Cortex of kidney (tissue), 1 donor: ENCODE measurements around the gene PEX1.
"Not testable (repeated sequence)": the region's sequence is repeated elsewhere in the genome, so short reads cannot be mapped to it uniquely, and the experiment has no call there.

Experiments used
- DNase-seq: peaks from one replicate; lab custom pipeline; 2025; lab: John Stamatoyannopoulos, UW

The PEX1 gene

DNA sequence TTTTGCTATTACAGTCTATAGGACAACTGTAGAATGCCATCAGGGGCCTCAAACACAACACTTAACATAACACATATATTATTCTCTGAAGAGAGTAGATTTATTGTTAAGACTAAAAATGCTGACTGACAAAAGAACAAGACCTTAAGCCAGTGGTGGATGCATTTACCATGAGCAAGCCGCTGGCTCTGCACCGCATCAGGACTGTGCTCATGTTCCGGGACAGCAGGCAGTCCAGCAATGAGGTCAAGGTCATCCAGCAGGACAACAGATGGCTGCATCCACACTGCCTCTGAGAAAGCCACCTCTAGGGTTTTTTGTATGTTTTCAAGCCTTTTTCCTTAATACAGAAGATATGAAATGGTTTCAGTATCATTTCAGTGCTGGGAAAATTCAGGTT lies 23.8 kb downstream of the PEX1 start:
- DNase-seq = no peak

DNA sequence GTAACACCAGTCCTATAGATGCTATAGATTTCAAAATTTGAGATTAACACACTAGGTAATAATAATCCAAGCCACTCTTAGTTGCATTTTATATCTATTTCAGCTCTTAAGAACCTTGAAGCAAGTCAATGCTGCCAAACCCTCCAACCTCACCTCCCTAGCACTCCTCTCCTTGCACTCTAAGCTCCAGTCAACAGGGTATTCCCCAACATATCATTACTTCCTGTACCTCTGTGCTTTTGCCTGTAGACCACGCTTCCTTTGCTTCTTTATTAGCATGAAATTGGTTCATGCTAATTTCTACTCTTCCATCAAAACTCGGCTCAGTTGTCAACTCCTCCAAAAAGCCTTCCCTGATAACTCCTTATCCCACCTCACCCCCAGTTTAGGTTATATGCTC lies 24.6 kb downstream of the PEX1 start:
- DNase-seq = no peak

DNA sequence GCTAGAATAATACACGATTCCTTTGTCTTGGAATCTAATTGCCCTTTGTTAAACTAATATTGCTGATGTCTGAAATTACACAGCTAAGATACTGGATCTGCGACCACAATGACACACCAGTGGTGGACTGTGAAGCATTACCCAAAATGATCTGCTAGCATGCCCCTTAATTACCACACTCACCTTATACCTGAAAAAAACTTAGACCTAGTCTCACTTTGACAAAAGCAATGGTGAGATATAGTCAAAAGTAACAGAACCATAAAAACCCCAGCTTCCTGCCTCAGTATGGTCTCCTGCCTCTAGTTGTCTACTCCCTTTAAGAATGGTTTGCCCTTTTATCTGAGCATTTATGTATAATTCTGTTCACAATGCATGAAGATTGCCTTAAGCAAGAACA lies 29.8 kb downstream of the PEX1 start:
- no peak for DNase-seq

DNA sequence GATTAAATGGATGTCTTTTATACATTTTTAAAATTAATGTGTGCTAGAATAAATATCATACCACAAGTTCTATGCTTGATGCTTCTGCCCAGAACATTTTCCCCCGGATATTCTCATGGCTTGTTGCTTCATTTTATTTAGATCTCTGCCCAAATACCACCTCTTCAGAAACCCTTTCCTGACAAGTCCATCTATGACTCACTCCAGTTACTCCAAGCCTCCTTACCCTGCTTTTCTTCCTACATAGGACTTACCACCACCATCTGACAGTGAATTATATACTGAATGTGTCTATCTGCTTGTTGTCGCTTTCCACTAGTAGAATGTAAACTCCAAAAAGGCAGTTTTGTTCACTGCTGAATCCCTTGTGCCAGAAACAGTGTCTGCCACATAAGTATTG lies 31.4 kb downstream of the PEX1 start:
- no peak for DNase-seq

DNA sequence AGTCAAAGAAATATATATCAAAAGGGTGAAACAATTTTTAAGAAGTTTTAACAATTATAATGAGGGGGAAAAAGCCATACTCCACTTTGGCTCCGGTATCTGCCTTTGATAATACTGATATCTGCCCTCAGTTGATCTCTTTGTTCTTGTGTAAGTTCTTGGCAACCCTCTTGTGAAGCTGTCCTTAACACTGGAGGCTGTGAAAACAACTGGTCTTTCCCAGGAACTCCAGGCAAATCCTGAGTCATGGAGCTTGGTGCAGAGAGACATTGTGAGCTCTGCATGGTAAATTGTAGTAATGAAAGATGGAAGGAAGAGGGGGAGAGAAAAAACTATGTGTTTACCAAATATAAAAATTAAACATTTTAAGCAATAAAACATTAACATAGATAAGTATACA lies 38.7 kb downstream of the PEX1 start:
- no peak for DNase-seq

DNA sequence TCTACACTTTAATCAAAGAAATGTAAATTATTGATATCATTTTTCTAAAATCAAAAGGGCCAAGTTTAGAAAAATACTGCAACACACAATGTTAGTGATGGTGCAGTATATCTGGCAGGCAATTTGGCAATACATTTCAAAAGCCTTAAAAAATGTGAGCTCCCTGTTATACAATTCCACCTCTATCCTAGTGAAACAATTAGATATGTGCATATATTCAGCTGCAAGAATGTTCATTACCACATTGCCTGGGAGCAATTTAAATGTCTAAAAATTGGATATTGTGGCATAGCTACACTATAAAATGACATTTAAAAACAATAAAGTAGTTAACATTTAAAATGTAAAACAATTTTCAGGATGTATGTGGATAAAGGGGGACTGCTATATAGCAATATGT lies 40.5 kb downstream of the PEX1 start:
- no peak for DNase-seq

DNA sequence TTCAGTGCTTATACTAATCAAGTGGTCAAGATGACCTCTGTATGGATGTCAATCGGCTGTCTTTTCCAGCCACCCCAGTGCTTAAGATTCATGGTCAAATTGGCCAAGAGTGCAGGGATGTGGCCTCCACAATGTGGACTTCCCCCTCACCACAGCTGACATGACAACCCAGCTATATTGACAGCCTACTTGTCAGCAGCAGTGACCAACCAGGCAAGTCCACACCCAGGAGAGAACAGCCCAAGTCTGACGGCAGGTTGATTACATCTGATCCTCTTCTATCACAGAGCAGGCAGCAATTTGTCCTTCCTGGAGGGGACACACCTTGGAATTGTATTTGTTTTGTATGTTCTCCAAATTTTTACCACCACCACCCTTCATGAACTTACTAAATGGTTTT lies 42.3 kb downstream of the PEX1 start:
- no peak for DNase-seq

DNA sequence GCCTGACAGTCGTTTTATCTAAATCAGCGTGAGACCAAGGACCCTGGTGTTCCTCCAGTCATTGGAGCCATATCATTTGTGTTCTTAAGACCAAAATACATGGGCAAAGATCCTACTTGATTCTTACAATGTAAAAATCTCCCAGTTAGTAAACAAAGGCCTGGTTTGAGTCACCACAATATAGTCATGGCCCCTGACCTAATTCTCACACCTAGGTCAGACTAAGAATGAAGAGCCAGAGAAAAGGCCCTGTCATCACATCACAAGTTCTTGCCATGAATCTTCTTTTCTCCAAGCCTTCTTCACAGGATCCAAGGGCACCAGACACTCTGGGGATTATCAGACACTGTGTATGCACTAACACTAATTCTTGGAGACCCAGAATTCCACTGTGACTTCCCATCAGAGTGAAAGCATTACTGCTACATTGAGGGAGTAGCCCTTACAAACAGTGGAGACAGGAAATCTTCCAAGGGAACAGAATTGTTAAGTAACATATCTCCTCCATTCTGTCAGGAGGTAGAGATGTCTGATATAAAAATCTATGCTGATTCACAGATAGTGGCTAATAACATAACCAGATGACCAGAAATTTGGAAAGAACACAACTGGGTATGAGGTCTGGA lies 42.9 kb downstream of the PEX1 start:
- DNase-seq = no peak

DNA sequence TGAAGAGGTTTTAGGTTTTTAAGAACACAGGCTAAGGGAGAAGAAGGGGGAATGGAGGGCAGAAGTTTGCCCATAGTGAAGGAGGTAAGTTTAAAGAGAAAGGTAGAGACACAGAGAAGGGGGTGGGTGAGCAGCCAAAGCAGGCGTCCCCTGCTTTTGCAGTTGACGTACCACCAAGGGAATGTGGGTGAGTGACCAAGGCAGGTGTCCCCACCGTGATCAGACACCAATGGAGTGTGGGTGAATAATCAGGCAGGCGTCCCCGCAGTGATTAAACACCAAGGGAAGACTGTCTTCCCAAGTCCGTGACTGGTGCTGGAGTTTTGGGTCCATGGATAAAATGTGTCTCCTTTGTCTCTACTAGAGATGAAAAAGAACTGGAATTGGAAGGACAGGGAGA lies 44.1 kb downstream of the PEX1 start:
- DNase-seq = not testable (repeated sequence)

DNA sequence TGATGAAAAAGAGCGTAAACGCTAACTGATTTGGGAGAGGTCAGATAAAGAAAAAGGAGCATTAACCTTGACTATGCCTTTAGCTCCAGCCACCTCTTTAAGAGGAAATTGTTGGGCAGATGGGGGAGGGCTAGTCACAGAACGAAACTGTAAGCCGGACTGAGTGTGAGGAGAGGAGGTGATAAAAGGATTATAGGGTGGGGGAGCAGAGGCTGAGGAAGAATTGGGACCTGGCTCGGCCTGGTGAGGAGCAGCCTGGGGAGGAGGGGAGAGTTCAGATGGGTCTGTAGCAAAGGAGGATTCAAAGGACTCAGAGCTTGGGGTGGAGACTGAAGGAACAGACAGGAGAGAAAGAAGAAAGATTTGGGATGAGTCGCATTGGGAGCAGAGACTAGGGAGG lies 44.7 kb downstream of the PEX1 start:
- DNase-seq = not testable (repeated sequence)

DNA sequence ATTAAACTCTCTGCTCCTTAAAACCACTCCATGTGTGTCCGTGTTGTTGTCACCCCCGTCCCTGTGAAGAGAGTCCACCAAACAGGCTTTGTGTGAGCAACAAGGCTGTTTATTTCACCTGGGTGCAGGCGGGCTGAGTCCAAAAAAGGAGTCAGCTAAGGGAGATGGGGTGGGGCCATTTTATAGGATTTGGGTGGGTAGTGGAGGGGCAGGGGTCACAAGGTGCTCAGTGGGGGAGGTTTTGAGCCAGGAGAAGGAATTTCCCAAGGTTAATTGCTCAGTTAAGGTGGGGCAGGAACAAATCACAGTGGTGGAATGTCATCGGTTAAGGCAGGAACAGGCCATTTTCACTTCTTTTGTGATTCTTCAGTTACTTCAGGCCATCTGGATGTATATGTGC lies 49.2 kb downstream of the PEX1 start:
- DNase-seq = not testable (repeated sequence)

DNA sequence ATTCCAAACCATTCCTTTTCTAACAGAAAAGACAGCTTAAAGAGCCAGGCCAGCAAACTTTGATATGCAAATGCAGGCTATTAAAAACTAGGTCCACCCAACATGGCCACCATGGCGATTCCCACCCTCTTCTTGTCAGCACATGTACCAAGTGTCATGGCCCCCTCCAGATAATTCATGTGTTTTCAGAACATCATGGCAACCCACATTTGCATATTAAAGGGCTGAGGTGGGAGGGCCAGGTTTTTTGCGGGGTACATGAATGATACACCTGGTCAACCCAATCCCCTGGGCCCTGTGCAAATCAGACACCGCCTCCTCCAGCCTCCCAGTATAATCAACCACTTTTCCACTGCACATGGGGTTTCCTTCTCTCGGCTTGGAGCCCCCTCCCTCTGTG lies 49.6 kb downstream of the PEX1 start:
- DNase-seq = no peak

DNA sequence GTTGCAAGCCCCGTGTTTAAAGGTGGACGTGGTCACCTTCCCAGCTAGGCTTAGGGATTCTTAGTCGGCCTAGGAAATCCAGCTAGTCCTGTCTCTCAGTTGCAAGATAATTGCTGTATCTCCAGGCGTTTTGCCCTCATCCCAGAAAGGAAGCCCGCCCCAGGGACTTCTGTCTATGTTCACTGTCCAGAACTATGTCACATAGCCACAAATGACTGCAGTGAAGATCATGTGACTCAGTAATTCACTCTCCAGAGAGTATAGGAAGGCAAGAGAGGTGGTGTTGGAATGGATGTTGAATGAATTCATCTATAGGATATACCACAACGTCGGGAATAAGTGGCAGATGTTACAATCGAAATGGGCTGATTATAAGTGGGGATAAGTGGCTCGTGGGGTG lies 50.2 kb downstream of the PEX1 start:
- no peak for DNase-seq

DNA sequence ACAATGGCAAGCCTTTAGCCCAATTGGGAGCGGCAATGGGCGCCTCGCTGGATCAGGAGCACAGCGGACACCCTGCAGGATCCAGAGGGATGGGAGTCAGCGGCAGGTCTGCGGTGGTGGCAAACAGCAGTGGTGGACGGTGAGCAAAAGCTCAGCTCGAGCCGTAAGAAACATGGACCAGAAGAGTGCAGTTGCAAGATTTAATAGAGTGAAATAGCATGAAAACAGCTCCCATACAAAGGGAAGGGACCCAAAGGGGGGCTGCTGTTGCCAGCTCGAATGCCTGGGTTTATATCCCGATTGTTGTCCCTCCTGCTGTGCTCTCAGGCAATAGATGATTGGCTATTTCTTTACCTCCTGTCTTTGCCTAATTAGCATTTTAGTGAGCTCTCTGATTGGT lies 50.6 kb downstream of the PEX1 start, which contains the start of gene ERVW-1:
TSS of gene ERVW-1 (minus strand) at position 266 of the 400 bp plus-strand sequence. CDS start 7,565 bp downstream, outside the sequence.
- DNase-seq = not testable (repeated sequence)

DNA sequence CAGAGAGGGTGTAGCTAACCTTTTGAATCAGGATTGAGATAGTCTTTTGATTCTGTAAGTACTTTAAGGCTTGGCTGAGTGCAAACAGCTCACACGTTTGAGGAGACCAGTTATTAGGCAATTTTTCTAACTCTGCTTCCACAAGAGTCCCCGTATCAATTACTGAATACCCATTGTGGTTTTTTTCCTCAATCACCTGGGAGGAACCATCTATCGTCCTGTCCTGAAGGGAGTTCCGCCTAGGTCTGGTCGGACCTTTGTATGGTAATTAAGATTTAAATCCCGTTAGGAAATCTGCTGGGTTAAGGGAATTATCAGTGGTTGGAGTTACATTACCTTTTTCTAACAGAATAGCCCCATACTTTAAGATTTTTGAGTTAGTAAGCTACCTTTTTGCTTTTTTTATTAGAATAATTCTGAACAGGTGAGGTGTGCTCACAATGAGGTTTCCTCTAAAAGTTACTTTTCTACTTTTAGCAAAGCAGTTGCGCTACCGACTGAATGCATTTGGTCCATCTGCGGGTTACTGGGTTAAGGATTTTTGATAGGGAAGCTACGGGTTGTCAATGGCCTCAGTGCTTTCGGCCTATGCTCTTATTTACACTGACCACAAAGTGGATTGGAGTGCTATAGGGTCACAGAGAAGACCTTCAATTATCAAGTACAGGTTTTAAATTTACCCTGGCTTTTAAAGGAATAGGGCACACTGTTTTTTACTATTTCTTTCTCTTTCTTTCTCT lies 52.3 kb downstream of the PEX1 start:
- not testable (repeated sequence) for DNase-seq

DNA sequence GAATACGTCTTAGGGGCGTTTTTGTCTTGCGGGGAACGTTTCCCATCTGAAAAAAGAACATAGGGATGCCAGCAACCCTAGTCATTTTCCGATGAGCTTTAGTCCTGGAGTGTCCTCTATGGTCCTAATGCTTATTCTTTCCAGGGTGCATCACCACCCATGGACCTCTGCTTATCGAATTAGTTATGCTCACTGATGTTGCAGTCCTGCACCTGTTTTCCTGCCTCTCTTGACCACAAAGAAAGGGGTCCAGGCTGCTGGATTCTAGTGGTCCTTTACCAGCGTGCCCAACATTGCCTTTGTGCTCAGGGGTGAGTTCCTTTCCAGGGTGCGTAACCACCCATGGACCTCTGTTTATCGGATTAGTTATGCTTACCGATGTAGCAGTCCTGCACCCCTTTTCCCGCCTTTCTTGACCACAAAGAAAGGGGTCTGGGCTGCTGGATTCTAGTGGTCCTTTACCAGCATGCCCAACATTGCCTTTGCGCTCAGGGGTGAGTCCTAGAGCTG lies 53.0 kb downstream of the PEX1 start:
- not testable (repeated sequence) for DNase-seq

DNA sequence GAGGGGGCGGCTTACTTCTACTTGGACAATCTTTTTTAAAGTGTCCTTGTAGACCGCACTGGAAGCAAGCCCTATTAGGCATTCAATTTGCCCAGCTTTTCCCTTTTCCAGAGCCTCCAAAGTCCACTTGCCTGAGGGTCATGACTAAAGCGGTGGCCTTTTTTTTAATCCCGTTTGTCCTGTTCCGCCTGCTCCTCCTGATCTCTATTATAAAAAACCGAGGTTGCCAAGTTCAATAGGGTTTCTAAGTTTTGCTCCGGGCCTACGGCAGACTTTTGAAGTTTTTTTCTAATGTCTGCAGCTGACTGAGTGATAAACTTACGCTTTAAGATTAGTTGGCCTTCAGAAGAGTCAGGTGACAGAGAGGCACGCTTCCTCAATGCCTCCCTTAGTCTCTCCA lies 54.3 kb downstream of the PEX1 start:
- not testable (repeated sequence) for DNase-seq

DNA sequence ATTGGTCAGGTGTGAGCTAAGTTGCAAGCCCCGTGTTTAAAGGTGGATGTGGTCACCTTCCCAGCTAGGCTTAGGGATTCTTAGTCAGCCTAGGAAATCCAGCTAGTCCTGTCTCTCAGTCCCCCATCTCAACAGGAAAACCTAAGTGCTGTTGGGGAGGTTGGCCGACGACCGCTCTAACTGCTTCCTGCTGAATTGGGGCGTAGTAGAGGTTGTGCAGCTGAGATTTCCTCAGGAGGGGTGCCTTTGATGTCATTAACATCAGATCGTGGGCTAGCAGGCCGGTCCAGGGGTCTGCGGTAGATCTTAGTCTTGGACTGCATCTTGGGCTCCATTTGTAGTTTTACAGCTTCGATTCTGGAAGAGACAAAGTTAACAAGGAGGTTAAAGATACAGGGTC lies 59.7 kb downstream of the PEX1 start:
- not testable (repeated sequence) for DNase-seq

DNA sequence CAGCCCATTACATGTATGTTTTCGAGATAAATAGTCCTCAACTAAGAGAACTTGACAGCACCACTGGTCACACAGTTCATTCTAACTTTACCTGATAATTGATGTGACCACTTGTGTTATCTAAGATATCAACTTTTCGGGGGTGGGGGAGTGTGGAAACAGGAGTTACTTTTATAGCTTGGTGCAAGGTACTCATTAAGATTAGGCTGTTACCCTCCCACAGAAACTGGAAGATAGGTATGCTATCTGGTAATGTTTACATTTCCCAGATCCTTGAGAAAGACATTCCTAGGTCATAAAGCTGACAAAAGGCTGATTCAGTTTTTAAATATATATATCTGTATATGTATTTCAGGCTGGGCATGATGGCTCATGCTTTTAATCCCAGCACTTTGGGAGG lies 61.6 kb downstream of the PEX1 start:
- no peak for DNase-seq

DNA sequence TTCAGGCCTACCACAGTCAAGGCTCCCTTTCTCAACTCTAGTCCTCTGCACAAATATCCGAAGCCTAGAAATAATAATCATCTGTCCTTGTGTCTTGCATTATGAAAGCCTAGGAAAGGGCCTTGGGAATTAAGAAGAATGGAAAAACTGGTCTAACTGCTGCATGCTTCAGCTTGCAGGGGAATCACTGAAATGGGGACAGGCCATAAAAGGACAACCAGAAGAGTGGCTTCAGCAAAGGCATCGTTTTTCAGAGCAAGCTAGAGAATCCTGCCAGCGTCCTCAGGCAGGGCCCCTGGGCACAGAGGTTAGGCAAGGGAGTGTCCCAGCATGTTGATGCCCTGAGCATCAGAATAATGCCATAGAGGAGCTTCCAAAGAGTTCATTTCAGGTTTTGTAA lies 63.8 kb downstream of the PEX1 start:
- no peak for DNase-seq

DNA sequence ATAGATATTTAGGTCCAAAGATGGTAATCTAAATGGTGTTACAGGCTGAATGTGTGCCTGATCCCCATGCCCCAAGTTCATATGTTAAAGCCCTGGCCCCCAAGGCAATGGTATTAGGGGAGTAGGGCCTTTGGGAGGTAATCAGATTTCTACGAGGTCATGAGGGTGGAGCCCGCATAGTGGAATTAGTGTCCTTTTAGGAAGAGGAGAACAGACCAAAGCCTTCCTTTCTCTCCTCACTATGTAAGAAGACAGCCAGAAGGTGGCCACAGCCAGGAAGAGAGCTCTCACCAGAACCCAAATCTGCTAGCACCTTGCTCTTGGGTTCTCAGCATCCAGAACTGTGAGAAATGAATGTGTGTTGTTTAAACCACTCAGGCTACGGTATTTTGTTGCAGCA lies 65.8 kb downstream of the PEX1 start:
- DNase-seq = no peak

DNA sequence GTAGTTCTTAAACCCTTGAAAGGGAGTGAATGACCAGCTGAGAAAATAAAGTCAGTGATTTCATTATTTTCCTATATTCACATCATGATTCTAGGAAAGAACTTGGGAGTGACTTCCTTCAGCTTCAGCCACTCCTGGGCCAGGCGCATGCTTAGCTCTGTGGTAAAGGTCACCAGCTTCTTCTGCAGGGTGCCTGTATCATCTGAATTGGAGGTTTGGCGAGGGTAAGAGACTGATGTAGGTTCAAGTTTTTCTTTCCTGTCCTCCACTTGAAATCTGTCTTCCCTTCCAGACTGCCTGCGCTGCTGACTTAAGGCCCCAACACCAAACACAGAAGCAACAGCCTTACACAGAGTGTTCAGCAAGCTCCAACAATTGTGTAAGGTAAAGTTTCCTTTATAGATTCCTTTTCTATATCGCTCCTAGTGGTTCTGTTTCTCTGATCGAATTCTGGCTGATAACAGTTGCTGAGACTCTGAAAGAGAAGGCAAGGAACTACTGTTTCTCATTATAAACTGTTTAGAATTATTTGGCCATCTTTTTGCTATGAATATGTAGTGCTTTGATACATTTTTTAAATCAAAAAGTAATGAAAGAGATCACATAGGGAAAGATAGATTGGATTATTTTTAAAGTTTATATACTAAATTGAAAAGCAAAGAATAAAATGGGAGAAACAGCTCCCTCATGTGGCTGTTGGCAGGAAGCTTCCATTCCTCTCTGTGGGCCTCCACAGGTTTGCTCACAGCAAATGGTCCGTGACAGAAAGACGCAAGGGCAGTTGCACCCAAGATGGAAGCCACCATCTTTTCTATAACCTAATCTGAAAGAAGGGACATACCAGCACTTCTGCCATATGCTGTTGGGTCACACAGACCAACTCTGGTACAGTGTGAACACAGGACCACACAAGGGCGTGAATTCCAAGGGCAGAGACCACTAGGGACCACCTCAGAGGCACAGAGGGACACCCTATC lies 67.0 kb downstream of the PEX1 start:
- no peak for DNase-seq
